HG02884 (cell line): ENCODE measurements around the gene AQP11.
"Not testable (repeated sequence)": the region's sequence is repeated elsewhere in the genome, so short reads cannot be mapped to it uniquely, and the experiment has no call there.

Experiments
- ATAC-seq: cut with Tn5 transposase; IDR thresholded peaks from one replicate; pipeline ENCODE4 v1.9.1; 2021; ENCODE audit warnings: mild to moderate bottlenecking, moderate library complexity; ENCODE audit not compliant: unreplicated experiment

AQP11 gene

GRCh38 chr11:77589521-77590193 is at the start of gene AQP11:
TSS of gene AQP11 (plus strand) at chr11:77589953. CDS start at chr11:77589993, 40 bp downstream.
- ATAC-seq, result peak; percentile 87

- no peak for ATAC-seq
Measured at GRCh38 chr11:77542296-77542695, 47.5 kb upstream of the AQP11 start.

GRCh38 chr11:77547047-77547836 is 42.5 kb upstream of the AQP11 start:
- no peak for ATAC-seq

- ATAC-seq, result no peak
Measured at GRCh38 chr11:77547863-77548551, 41.7 kb upstream of the AQP11 start.

GRCh38 chr11:77548552-77549445 is 41.0 kb upstream of the AQP11 start:
- no peak for ATAC-seq

GRCh38 chr11:77551426-77551825 is 38.3 kb upstream of the AQP11 start:
- not testable (repeated sequence) for ATAC-seq

- no peak for ATAC-seq
Measured at GRCh38 chr11:77557553-77557952, 32.2 kb upstream of the AQP11 start.

GRCh38 chr11:77558380-77558779 is 31.4 kb upstream of the AQP11 start:
- ATAC-seq, result no peak

GRCh38 chr11:77559686-77560401 is 29.9 kb upstream of the AQP11 start:
- ATAC-seq, result no peak

GRCh38 chr11:77560605-77561004 is 29.1 kb upstream of the AQP11 start:
- no peak for ATAC-seq

GRCh38 chr11:77561257-77561656 is 28.5 kb upstream of the AQP11 start:
- ATAC-seq, result no peak

GRCh38 chr11:77568306-77568705 is 21.4 kb upstream of the AQP11 start:
- ATAC-seq, result no peak

GRCh38 chr11:77568916-77569675 is 20.7 kb upstream of the AQP11 start:
- no peak for ATAC-seq

- ATAC-seq, result no peak
Measured at GRCh38 chr11:77569676-77570070, 20.1 kb upstream of the AQP11 start.

GRCh38 chr11:77570896-77571295 is 18.9 kb upstream of the AQP11 start:
- not testable (repeated sequence) for ATAC-seq

GRCh38 chr11:77575428-77575827 is 14.3 kb upstream of the AQP11 start:
- not testable (repeated sequence) for ATAC-seq

- ATAC-seq, result no peak
Measured at GRCh38 chr11:77580712-77581337, 8.9 kb upstream of the AQP11 start.

- ATAC-seq, result peak; percentile 31
Measured at GRCh38 chr11:77589181-77589520, 602 bp upstream of the AQP11 start.

- ATAC-seq, result no peak
Measured at GRCh38 chr11:77590194-77590782, 535 bp downstream of the AQP11 start.
